NCI-H2196 (cell line): ENCODE results near the gene POU6F2.
"Not testable (repeated sequence)": the region's sequence is repeated elsewhere in the genome, so short reads cannot be mapped to it uniquely, and the experiment has no call there.

ENCODE experiments used
- DNase-seq: peaks from one replicate; lab custom pipeline; 2025; ENCODE audit not compliant: unreplicated experiment; lab: John Stamatoyannopoulos, UW

POU6F2 gene, protein sequence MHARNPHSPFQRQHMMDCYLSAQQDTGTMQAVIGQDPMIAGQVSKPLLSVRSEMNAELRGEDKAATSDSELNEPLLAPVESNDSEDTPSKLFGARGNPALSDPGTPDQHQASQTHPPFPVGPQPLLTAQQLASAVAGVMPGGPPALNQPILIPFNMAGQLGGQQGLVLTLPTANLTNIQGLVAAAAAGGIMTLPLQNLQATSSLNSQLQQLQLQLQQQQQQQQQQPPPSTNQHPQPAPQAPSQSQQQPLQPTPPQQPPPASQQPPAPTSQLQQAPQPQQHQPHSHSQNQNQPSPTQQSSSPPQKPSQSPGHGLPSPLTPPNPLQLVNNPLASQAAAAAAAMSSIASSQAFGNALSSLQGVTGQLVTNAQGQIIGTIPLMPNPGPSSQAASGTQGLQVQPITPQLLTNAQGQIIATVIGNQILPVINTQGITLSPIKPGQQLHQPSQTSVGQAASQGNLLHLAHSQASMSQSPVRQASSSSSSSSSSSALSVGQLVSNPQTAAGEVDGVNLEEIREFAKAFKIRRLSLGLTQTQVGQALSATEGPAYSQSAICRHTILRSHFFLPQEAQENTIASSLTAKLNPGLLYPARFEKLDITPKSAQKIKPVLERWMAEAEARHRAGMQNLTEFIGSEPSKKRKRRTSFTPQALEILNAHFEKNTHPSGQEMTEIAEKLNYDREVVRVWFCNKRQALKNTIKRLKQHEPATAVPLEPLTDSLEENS

DNA sequence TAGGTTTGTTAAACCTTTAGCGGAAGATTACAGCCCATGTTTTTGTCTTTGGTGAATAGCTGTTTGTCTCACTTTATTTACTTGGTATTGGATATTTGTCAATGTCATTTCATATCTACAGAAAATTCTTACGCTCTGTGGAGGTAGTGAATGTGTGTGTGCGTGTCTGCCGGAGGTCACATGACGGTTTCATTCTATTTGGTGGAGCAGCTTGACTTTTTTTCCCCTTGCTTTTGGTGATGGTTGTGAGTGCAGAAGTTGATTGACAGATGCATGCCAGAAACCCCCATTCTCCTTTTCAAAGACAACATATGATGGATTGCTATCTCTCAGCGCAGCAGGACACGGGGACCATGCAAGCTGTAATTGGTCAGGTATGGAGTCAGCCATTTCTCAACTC, at the start of gene POU6F2:
Gene POU6F2, plus strand, starts transcription at position 225 of the 400 bp plus-strand sequence. Its CDS starts 45 bp downstream, at position 270.
- DNase-seq = no peak

DNA sequence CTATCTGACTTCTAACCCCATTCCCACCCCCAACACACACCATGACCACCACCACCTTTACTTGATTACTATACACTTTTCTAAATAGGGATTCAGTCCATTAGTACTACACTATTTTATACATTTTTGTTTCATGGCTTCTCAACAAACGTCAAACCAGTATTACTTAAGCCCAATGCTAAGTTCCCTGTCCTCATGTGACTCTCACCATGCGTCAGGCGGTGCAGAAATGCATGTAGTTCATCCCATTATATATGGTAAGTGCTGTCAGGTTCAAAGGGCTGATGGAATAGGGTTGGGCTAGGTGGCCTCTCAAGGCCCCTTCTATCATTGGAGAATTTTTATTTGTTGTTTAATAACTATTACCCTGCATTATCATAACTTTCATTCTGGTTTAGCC, 49.2 kb upstream of the POU6F2 start:
- DNase-seq = no peak

DNA sequence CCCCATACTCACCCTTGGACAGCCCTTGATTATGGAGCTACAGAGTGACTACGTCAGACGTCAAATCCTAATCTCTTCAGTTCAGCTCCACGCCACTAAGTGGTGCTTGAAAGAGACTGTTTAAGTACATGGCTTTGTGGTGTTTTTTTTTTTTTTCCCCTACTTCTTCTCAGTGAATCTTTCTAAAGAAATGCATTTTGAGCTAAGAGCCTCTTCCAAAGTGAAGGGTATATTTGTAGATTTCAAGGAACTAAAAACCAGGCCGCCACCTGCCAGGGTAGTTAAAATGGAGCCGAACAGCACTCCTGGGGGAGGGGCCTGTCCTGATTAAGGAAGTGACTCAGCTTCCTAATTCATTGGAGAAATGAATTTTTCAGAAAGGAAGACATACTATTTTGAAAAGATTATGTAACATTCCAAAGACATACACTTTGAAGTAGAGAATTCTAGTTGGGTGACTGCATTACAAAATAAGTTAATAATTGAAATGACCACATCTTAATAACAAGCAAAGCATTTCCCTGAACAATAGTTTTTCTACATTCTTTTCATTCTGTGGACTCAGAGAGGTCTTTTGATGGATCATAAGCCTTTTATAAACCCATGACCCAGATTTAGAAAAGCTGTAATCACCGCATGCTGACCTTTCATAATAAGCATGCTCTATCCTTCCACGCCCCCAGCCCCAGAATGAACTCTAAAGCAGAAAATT, 48.1 kb upstream of the POU6F2 start:
- DNase-seq = no peak

DNA sequence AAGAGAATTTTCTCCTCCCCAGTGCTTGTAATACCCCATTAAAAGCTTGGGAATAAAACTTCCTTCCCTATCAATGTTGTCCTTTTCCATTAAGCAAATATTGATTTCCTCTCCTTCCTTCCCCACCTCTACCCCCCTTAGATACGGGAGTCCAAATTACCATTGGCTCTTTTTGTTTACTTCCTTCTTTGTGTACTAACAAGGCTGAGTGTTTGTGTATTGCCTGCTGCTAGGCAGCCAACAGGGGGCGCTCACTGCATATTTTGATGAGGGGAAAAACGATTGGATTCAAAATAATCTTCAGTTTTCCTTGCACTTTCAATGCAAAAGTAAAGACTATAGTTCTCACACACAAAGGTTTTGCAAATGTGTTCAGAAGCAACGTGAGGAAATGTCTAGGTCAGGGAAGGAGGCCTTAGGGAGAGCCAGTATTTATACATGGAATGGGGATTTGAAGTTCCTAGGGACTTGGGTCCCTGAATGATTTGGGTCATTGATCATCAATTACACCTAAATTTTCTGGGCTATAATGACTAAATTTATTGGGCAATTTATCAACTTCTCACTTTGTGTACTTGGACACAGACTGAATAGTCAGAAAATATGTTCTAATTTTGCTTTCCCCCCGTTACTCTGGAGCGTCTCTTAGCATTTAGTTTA, 45.1 kb upstream of the POU6F2 start:
- peak; percentile 36 for DNase-seq

DNA sequence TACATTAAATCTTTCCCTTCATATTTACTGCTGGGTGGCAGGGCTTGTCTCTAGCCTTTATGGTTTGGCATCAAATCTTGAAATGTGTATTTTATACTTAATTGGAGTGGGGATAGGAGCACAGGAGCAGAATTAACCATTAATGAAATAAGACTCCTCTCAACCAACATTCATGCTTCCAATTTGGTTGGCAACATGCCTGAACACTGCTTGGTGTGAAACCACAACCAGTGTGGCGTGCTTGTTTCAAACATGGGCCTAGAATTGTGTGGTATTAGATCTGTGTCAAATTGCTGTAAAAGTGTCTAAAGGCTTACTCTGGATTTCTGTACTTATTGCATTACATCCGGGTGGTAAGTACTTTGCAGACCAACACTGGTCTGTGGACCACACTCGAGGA, 43.7 kb upstream of the POU6F2 start:
- DNase-seq = no peak

DNA sequence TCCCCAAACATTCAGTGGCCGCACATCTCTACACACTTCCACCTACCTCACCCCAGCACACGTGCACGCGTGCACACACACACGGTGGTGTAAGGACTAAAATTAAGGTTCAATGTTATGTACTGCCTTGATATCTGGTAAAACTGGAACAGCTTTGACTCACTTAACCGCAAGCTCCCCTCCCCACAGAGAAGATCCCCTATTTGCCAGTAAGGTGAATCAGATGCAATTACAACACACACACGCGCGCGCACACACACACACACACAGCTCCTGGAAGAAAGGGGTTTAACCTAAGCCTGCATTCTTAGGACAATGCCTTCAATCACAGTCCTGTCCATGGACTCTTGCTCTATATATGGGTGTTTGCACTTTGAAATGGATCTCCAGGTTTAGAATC, 43.2 kb upstream of the POU6F2 start:
- no peak for DNase-seq

DNA sequence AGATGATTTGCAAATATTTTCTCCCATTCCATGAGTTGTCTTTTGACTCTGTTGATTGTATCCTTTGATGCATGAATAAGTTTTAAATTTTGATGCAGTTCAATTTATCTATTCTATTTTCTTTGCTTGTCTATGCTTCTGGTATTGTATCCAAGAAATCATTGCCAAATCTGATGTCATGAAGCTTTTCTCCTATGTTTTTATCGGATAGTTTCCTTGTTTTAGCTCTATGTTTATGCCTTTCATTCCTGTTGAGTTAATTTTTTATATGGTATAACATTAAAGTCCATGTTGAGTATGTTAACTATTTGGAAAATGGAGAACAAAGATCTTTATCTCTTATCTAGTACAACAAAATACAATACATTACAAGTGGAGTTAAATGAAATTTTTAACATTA, 41.1 kb upstream of the POU6F2 start:
- no peak for DNase-seq

DNA sequence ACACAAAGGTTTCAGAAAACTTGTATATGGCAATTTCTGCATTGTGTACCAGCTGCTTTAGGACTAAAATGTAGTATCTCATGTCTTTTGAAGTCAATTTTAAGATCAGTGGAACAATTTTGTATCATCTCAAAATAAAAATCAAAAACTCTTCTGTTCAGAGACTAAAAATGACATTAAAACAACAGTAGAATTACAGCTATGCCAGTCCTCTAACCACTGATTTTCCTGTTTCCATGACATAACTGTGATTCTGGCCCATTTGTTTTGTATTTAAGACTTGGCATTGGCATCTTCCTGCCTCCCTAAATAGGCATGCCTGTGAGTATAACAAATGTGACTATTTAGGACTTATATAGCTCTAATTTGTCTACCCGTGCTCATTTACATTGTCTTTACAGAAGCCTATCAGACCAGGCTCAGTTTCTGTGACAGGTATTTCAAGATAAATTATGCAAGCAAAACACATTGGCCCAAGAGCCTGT, 39.7 kb upstream of the POU6F2 start:
- no peak for DNase-seq

DNA sequence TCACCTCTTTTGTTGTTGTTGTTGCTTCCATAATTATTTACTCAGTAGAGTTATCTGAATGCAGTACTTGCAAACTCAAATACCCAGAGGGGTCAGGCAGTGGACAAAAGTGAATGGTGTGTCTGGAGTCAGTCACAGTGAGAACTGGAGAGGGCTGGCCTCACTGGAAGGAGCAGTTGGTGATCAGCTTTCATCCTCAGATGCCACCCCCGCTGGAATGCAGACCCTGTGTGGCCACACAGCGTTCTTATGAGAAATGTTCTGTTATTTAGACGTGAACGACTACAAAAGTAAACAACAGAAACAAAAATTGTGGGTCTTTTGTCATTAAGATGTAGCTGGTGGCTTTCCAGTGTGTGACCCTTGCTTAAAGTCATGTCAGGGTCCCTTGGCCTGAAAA, 39.1 kb upstream of the POU6F2 start:
- DNase-seq = no peak

DNA sequence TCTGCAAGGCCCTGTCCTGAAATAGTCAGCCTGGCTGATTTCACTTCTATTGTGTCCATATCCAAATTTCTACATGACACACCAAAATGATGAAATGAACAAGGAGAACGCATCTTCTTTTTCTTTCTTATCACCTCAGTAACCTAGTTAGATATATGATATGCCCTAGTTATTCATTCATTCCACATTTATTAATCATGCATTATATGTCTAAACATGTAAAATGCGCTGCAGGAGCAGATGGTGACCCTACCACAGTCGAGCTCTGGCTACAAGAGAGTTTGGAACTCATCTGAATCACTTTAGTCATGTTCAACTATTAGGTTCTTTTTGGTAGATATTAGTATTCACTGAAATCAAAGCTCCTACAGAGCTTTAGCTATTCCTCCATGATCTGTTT, 36.9 kb upstream of the POU6F2 start:
- no peak for DNase-seq

DNA sequence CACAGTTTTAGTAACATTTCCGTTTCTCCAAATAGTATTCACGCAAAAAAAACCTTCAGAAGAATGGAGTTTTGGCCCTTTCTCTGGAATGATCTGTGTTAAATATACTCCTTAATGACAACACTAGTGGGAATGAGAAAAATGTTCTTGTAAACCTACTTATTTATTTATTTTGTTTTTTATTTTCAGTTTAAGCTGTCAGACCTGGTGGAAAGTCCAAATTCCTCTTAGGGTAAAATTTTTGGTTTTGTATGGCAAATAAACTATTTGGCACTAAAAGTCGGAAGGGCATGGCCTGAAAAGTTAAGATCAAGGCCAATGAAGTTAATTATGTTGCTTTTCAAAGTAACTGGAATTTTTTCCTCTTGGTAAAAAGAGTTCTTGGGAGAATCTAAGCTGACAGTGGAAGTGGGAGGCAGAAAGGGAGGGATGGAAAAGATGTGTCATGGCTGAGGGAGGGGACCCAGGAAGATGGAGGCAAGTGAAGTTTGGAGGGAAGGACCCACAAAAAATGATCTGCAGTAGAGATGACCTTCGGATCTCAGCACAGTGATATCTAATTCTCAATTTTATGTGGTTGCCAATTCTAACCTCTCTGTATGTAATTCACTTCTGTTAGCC, 35.2 kb upstream of the POU6F2 start:
- DNase-seq = no peak

DNA sequence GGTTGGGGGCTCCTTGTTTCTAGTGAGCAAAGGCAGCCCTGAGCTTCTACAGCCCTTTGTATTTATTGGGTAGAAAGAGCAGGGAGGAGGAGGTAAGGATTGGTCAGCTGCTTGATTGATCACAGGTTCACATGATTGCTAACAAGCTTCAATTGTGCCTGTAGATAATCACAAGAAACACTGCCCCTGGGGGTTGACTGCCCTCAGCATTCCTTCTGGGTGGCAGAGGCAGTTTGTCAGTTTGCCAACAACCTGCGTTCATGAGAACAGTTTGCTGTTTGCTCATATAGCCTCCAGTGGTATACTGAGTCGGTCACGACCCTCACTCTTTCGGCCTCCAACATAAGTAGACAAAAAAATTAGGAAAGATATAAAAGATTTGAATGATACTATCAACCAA, 30.2 kb upstream of the POU6F2 start:
- not testable (repeated sequence) for DNase-seq

DNA sequence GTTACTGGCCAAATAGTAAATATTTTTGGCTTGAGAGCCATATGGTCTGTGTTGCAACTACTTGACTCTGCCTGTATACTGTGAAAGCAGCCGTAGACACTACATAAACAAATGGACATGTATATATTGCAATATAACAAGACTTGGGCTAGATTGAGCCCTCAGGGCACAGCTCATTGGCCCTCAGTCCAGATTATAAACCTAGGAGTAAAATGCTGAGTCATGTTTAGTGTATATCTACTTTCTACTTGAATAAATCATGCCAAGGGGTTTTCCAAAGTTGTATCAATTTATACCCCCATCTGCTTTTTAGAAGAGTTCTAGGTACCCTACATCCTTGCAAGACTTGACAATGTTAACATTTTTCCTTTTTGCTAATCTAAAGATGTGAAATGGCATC, 27.4 kb upstream of the POU6F2 start:
- DNase-seq = no peak

DNA sequence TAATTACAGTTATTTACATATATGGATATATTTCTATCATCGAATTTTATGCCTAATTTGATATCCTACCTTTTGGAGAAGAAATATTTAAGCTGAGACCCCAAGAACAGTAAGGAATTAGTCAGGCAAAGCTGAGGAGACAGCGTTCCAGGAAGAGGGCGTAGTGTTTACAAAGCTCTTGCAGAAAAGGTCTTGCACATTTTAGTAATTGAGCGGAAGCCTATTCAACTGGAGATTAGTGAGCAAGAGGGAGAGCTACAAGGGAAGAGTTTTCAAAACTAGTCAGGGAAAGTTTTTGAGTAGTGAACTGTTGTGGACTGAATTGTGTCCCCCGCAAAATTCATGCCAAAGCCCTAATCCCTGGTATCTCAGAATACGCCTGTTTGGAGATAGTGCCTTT, 26.5 kb upstream of the POU6F2 start:
- no peak for DNase-seq

DNA sequence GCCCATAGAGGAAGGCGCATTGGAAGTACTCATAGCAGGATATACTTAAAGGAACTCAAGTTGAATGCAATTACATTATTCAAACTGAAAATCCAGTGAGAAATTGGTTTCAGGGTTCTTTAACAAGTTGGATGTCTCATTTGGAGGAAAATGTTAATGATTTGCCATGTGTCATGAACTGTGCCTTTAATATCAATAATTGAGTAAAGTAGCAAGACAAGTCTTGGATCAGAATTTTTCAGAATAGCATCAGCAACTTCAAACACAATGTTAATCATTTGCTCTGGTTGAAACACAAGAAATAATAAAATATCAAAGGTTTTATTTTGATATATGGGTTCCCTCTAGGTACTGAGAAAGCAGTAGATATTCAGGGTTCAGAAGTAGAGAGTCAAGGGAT, 24.5 kb upstream of the POU6F2 start:
- DNase-seq = no peak

DNA sequence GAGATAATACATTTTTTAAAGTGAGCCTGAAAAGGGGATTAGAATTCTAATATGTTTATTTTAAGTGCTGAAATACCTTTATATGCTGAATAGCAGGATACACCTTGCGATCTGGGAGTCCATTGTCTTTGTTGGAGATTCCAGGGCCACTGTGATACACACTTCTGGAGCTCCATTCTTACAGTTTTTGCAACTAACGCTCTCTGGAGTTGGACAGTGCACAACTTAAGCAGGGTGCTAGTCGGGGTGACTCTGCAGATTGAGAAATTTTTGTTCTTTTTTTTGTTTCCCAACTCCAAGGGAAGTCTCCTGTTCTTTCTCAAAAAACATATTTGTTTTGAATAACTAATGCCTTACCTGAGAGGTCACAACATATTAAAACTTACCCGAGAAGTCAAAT, 23.7 kb upstream of the POU6F2 start:
- no peak for DNase-seq

DNA sequence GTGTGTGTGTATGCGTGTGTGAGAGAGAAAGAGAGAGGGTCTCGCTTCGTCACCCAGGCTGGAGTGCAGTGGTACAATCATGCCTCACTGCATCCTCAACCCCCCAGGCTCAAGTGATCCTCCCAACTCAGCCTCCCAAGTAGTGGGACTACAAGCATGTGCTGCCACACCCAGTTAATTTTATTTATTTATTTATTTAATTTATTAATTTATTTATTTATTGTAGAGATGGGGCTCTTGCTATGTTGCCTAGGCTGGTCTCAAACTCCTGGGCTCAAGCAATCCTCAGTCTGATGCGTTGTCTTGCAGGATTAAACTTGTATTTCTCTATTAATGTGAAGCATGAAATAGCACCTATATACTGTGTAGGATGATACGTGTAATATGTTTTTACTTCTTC, 21.8 kb upstream of the POU6F2 start:
- DNase-seq = no peak

DNA sequence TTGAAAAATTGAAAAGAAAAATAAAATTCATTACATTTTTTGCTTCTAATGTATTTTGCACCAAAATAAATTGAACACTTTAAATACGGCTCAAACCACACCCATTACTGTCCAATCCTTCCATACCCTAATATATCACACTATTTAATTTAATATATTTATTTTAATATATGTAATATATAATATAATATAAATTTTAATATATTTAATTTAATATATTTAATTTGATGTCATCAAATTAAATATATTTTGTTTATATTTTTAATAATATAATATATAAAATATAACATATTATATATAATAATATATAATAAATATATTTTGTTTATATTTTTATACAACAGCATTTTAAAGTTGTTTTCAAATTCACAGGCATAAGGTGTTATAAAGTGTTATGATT, 15.7 kb upstream of the POU6F2 start:
- no peak for DNase-seq

DNA sequence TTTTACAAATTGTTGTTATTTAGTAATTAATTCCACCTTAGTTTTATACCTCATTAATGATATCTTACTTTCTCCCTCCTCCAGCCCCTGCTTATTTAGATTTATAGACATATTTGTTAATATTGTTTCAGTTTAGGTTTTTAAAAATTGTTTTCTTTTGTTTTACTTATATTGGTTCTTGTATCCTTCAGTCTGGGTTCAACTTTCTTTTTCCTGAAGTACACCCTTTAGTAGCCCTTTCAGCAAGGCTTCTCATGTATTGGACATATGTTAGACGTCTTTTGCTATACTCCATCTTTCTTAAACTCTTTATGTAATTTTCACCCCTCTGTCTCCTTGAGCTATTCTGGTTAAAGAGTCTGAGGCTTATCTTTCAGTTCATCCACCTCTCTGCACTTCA, 12.8 kb upstream of the POU6F2 start:
- no peak for DNase-seq

DNA sequence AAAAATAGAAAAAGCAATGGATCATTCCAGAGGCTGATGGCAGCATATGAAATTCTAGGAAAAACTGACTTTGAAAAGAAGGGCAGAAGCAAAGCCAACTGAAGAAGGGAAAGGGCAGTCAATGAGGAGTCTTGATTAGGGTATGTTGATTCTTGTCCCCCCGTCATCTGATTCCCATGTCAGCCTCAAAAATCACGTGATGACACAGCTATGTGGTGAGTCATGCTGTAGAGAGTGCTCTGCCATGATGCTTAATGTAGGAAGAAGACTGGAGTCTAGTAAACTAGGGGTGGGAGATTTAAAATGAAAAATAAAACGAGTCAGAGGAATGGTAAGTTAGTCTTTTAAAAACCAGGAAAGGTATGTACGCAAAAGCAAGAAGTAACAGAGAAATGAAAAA, 3.9 kb upstream of the POU6F2 start:
- DNase-seq = no peak

DNA sequence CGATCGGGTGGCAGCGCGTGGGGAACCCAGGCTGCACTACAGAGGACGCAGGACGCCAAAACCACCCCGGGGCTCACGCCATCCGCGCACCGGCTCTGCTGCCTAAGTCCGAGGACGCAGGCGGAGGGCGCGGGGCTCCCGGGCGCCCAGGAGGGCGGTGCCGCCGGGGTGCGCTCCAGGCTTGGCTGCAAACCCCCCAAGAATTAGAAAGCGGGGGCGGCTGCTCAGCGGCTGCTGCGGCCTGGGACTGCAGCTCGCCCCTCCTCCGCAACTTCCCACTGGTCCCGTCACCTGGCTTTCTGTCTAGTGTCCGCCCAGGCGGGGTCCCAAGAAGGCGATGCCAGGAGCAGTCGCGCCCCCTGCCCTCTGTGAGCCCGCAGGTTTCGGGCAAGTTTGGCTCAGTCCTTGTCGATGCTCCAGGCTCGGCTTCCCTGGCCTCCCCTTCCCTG, 1.7 kb upstream of the POU6F2 start:
- no peak for DNase-seq
